ENCODE data around the gene SURF1.

The SURF1 gene

DNA sequence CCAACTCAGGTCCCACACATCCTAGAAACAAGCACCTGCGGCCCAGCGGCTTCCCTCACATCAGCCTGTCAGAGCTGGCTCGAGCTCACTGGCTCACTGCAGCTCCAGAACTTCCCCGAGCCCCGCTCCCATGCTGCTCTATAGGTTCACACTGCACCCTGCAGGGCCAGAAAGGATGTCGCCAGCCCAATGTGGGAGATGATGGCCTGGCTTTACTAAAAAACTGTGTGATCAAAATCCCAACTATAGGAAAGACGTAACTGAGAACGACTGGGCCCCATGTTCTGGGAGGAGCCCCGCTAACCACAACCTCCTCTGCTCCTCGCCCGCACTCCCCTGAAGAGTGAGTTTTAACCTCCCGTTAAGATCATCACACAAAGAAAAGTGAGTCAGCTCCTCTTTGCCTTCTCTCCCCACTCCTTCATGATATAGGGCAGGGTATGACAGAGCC is 15.0 kb upstream of the SURF1 start:
- Histone ChIP-seq H3K9me3 (replicated peaks in 1 of 11) (no peaks in the 10 kb centered on the region), H3K4me3 (no peak overlapping the region), H3K36me3 (peaks cover 66 to 80% (median 77%) of the 10 kb centered on the region in 11 experiments), H3K27me3 (no peaks in the 10 kb centered on the region), H3K9ac (peak overlapping the region in 10 of 11 experiments; percentile 13 to 98 (median 56); a peak in 19 of 22 replicates), H3K4me2 (peak overlapping the region; percentile 38 to 99 (median 82)), H3K27ac (peak overlapping the region in 4 of 11 experiments; percentile 5 to 19 (median 14); a peak in 1 of 22 replicates), H3K4me1 (peaks cover 37 to 64% (median 59%) of the 10 kb centered on the region in 10 experiments), H4K20me1 (peaks cover 82 to 96% (median 93%) of the 10 kb centered on the region in 11 experiments)
- TF ChIP-seq Cebpa-rat (IDR thresholded peaks at IDR 0.05): no peak

- Histone ChIP-seq H3K36me3 (peaks cover 72 to 86% (median 83%) of the 10 kb centered on the region in 11 experiments), H3K27me3 (no peaks in the 10 kb centered on the region), H3K4me2 (peak overlapping the region in 10 of 11 experiments; percentile 38 to 99 (median 84); a peak in 11 of 22 replicates), H3K4me3 (no peak overlapping the region), H3K4me1 (peaks cover 37 to 64% (median 59%) of the 10 kb centered on the region in 10 experiments), H3K9me3 (replicated peaks in 1 of 11) (no peaks in the 10 kb centered on the region), H3K27ac (no peak overlapping the region), H3K9ac (peak overlapping the region in 7 of 11 experiments; percentile 34 to 98 (median 98); a peak in 9 of 22 replicates), H4K20me1 (peaks cover 88 to 100% (median 99%) of the 10 kb centered on the region in 11 experiments)
- TF ChIP-seq Cebpa-rat (IDR thresholded peaks at IDR 0.05): no peak
Observed at GRCh38 chr9:133370685-133371084, 14.4 kb upstream of the SURF1 start.

GRCh38 chr9:133369933-133370332 is 13.6 kb upstream of the SURF1 start:
- H3K4me1 ChIP-seq: peaks cover 37 to 64% (median 61%) of the 10 kb centered on the region in 10 experiments

DNA sequence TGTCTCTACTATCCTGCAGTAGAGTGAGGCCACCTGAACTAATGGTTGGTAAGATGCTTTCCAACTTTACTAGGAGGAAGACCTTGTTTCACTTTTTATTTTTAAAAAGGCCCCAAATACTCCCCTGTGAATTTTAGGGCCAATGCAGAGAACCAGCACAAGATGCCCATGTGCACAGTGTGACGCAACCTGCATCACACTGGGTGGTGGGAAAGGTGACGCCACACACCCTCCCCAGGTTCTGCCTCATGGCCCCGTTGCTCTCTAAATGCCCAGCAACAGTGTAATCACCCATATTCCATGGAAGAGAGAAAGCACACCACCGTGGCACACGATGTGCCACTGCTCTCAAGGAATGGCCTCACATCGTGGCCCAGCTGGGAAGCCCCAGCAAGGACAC is 13.1 kb upstream of the SURF1 start:
- H3K36me3 ChIP-seq: peaks cover 83 to 98% (median 95%) of the 10 kb centered on the region in 11 experiments
- H3K4me3 ChIP-seq: no peak overlapping the region
- peak overlapping the region in 7 of 11 experiments; percentile 2 to 35 (median 21); a peak in 8 of 22 replicates for H3K4me2 ChIP-seq
- H4K20me1 ChIP-seq: peaks cover 97 to 100% (median 99%) of the 10 kb centered on the region in 11 experiments
- H3K9me3 ChIP-seq (replicated peaks in 1 of 11): no peaks in the 10 kb centered on the region
- no peaks in the 10 kb centered on the region for H3K27me3 ChIP-seq
- H3K27ac ChIP-seq: no peak overlapping the region; a peak in 1 of 22 replicates
- peak overlapping the region in 10 of 11 experiments; percentile 4 to 45 (median 27); a peak in 6 of 22 replicates for H3K9ac ChIP-seq
- TF ChIP-seq Cebpa-rat (IDR thresholded peaks at IDR 0.05): 0 out of 22 replicates have a peak, but pooled peaks of 1 of the 11 experiments have one; percentile 14
- peaks cover 37 to 63% (median 57%) of the 10 kb centered on the region in 10 experiments for H3K4me1 ChIP-seq

More at GRCh38 chr9:133369933-133370332, 13.6 kb upstream of the SURF1 start:
- Histone ChIP-seq H3K4me2 (peak overlapping the region in 6 of 11 experiments; percentile 7 to 35 (median 25); a peak in 7 of 22 replicates), H3K9me3 (replicated peaks in 1 of 11) (no peaks in the 10 kb centered on the region), H3K36me3 (peaks cover 79 to 93% (median 91%) of the 10 kb centered on the region in 11 experiments), H3K27me3 (no peaks in the 10 kb centered on the region), H4K20me1 (peaks cover 95 to 100% (median 100%) of the 10 kb centered on the region in 11 experiments), H3K4me3 (no peak overlapping the region), H3K9ac (peak overlapping the region in 8 of 11 experiments; percentile 4 to 98 (median 30); a peak in 5 of 22 replicates), H3K27ac (no peak overlapping the region; a peak in 1 of 22 replicates)
- no peak for TF ChIP-seq Cebpa-rat (IDR thresholded peaks at IDR 0.05)

DNA sequence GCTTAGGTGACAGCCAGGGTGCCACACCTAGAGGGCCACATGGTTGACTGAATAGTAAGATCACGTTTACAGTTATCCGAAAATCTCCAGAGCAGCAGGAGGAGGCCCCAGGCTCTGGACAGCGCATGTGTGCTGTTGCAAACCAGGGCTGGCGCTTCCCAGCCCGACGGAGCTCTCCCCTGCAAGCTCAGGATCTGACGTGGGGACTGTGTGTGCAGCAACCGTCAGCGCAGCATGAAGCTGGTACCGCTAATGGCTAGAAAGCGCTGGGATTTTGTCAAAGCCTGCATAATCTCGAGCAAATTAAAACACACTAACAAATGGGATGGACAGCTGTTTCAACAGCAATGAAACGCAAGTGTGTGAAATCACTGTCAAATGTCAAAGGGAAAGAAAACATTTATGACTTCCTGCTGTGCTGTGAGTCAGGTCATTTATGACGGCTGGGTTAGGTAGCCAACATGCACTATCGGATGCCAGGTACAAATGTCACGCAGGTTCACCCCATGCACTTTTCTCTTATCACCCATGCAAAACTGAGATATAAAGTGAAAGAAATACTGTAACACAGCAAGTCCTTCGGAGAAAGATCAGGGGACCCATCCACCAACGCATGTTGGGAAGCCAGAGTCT is 12.1 kb upstream of the SURF1 start:
- Histone ChIP-seq H3K9ac (peak overlapping the region in 5 of 11 experiments; percentile 4 to 45 (median 34); a peak in 5 of 22 replicates), H3K4me3 (no peak overlapping the region), H3K4me1 (peaks cover 26 to 53% (median 47%) of the 10 kb centered on the region in 10 experiments), H4K20me1 (peaks cover 91 to 100% (median 98%) of the 10 kb centered on the region in 11 experiments), H3K9me3 (replicated peaks in 1 of 11) (no peaks in the 10 kb centered on the region), H3K27ac (no peak overlapping the region), H3K4me2 (no peak overlapping the region; a peak in 1 of 22 replicates), H3K36me3 (peaks cover 89 to 100% (median 99%) of the 10 kb centered on the region in 11 experiments), H3K27me3 (no peaks in the 10 kb centered on the region)
- TF ChIP-seq Cebpa-rat (IDR thresholded peaks at IDR 0.05): no peak

- no peak overlapping the region for H3K27ac ChIP-seq
- no peaks in the 10 kb centered on the region for H3K9me3 ChIP-seq (replicated peaks in 1 of 11)
- no peaks in the 10 kb centered on the region for H3K27me3 ChIP-seq
- no peak for TF ChIP-seq Cebpa-rat (IDR thresholded peaks at IDR 0.05)
- peaks cover 90 to 100% (median 98%) of the 10 kb centered on the region in 11 experiments for H4K20me1 ChIP-seq
- peaks cover 20 to 47% (median 41%) of the 10 kb centered on the region in 10 experiments for H3K4me1 ChIP-seq
- no peak overlapping the region for H3K4me3 ChIP-seq
- H3K9ac ChIP-seq: peak overlapping the region in 1 of 11 experiments; percentile 3; a peak in 1 of 22 replicates
- peaks cover 89 to 100% (median 99%) of the 10 kb centered on the region in 11 experiments for H3K36me3 ChIP-seq
- no peak overlapping the region for H3K4me2 ChIP-seq
Observed at GRCh38 chr9:133367778-133368177, 11.5 kb upstream of the SURF1 start.

DNA sequence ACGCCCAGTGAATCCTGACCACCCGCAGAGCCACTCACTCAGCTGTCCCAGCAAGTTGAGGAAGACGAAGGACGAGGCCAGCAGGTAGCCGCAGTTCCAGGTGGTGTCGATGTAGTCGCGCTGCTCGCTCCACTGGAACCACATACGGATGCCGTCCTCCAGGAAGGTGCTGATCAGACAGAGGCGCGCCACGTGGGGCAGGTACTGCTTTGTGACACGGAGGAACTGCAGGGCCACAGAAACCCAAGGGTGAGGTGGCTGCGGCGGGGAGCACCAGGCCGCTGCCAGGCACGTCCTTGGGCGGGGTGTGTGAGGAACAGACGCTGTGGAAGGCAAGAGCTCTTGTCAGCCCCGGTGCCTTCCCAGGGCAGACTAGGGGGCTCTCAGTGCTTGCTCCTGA is 10.9 kb upstream of the SURF1 start:
- Histone ChIP-seq H3K4me2 (no peak overlapping the region), H3K27ac (no peak overlapping the region), H3K4me1 (peaks cover 18 to 45% (median 39%) of the 10 kb centered on the region in 10 experiments), H3K27me3 (no peaks in the 10 kb centered on the region), H3K9ac (no peak overlapping the region), H3K36me3 (peaks cover 90 to 100% (median 99%) of the 10 kb centered on the region in 11 experiments), H4K20me1 (peaks cover 90 to 100% (median 98%) of the 10 kb centered on the region in 11 experiments), H3K4me3 (no peak overlapping the region), H3K9me3 (replicated peaks in 1 of 11) (no peaks in the 10 kb centered on the region)
- TF ChIP-seq Cebpa-rat (IDR thresholded peaks at IDR 0.05): no peak

- Histone ChIP-seq H4K20me1 (peaks cover 88 to 100% (median 98%) of the 10 kb centered on the region in 11 experiments), H3K27me3 (no peaks in the 10 kb centered on the region), H3K9ac (no peak overlapping the region; a peak in 1 of 22 replicates), H3K27ac (no peak overlapping the region), H3K36me3 (peaks cover 94 to 100% (median 99%) of the 10 kb centered on the region in 11 experiments), H3K4me2 (no peak overlapping the region), H3K4me1 (peaks cover 18 to 45% (median 39%) of the 10 kb centered on the region in 10 experiments), H3K9me3 (replicated peaks in 1 of 11) (no peaks in the 10 kb centered on the region), H3K4me3 (no peak overlapping the region)
- no peak for TF ChIP-seq Cebpa-rat (IDR thresholded peaks at IDR 0.05)
Observed at GRCh38 chr9:133366435-133366834, 10.1 kb upstream of the SURF1 start.

All from BLaER1 treated with 17β-estradiol and CSF1 and Interleukin-3, amounts not matched to agents 10 nM and 100 nM (cell line).